Erythroblast (primary cell): ENCODE measurements around the gene NMNAT2.

Experiments
- GATA1 ChIP-seq: IDR thresholded peaks from 2 replicates; pipeline ENCODE4 v1.6.1; 2011; ENCODE audit warnings: low read depth, mild to moderate bottlenecking, control low read depth, low read length, moderate library complexity
- POLR2A ChIP-seq: IDR thresholded peaks from 2 replicates; pipeline ENCODE4 v1.6.1; 2011; ENCODE audit warnings: mild to moderate bottlenecking, low read length

DNA sequence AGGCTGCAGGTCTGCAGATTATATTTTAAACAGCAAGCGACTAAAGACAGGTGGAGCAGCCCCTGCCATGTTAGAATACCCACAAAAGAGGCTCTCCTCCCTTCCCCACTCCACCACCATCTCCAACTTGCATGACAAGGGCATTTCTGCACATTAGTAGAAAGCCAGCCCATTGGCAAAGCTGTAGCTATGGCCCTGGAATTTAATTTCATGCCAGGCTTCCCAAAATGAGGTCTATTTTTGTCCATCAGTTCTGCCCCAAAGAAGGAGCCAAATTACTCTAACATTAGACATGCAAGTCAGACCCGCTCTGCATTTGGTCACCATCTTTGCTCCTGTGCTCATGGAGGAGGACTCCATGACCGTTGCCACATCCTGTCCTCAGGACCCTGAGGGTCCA lies 116.9 kb downstream of the NMNAT2 start:
- TF ChIP-seq POLR2A (no peak), GATA1 (no peak)
